Esophagus mucosa (tissue), 1 donor: ENCODE results near the gene NCS1. TPM values are rescaled to one million over a fixed set of nuclear protein-coding genes. Genes with fewer than 3 reads are reported as not detected.

Source experiments
- ATAC-seq: fragments of 200-7000 bp; cut with Tn5 transposase; one replicate; pipeline ENCODE4 v1.9.1; 2020
- total RNA-seq: library from RNA; stranded (reverse); gene quantifications from one replicate; pipeline ENCODE4 v1.2.4, GENCODE V29; 2023
- donor health status: DM: yes; HTN: yes; CAD: no.

The NCS1 gene
- total RNA-seq, 1 donor from 2014 or later, result 19.7 TPM

- ATAC-seq, result no peak
Measured at GRCh38 chr9:130147910-130148309, 24.3 kb upstream of the NCS1 start.

GRCh38 chr9:130149031-130149430 is 23.2 kb upstream of the NCS1 start:
- ATAC-seq, result no peak

- peak; percentile 48 for ATAC-seq
Measured at GRCh38 chr9:130149654-130150286, 22.4 kb upstream of the NCS1 start.

- no peak for ATAC-seq
Measured at GRCh38 chr9:130150779-130151382, 21.3 kb upstream of the NCS1 start.

GRCh38 chr9:130154816-130155215 is 17.4 kb upstream of the NCS1 start:
- no peak for ATAC-seq

GRCh38 chr9:130155647-130156046 is 16.6 kb upstream of the NCS1 start:
- no peak for ATAC-seq

- ATAC-seq, result peak; percentile 38
Measured at GRCh38 chr9:130156672-130157071, 15.5 kb upstream of the NCS1 start.

GRCh38 chr9:130157079-130157478 is 15.1 kb upstream of the NCS1 start:
- ATAC-seq, result peak; percentile 8

GRCh38 chr9:130158001-130158400 is 14.2 kb upstream of the NCS1 start:
- ATAC-seq, result no peak

- no peak for ATAC-seq
Measured at GRCh38 chr9:130159057-130159456, 13.1 kb upstream of the NCS1 start.

- no peak for ATAC-seq
Measured at GRCh38 chr9:130159915-130160670, 12.1 kb upstream of the NCS1 start.

- no peak for ATAC-seq
Measured at GRCh38 chr9:130160862-130161470, 11.2 kb upstream of the NCS1 start.

- no peak for ATAC-seq
Measured at GRCh38 chr9:130165579-130165978, 6.6 kb upstream of the NCS1 start.

GRCh38 chr9:130166399-130166798 is 5.8 kb upstream of the NCS1 start:
- no peak for ATAC-seq

GRCh38 chr9:130167927-130168326 is 4.3 kb upstream of the NCS1 start:
- no peak for ATAC-seq

GRCh38 chr9:130171226-130172148 is 717 bp upstream of the NCS1 start:
- peak; percentile 2 for ATAC-seq

- ATAC-seq, result peak; percentile 5
Measured at GRCh38 chr9:130172858-130173665, 858 bp downstream of the NCS1 start.

- no peak for ATAC-seq
Measured at GRCh38 chr9:130173666-130173983, 1.4 kb downstream of the NCS1 start.

GRCh38 chr9:130174025-130174424 is 1.8 kb downstream of the NCS1 start:
- no peak for ATAC-seq

GRCh38 chr9:130174920-130175321 is 2.7 kb downstream of the NCS1 start:
- no peak for ATAC-seq

- no peak for ATAC-seq
Measured at GRCh38 chr9:130175355-130175754, 3.2 kb downstream of the NCS1 start.

GRCh38 chr9:130176760-130177159 is 4.6 kb downstream of the NCS1 start:
- no peak for ATAC-seq
